Esophagus muscularis mucosa (tissue), 4 donors: ENCODE results near the gene NDUFA3. TPM values are rescaled to one million over a fixed set of nuclear protein-coding genes. Genes with fewer than 3 reads are reported as not detected.

ENCODE experiments used
- DNase-seq: peaks from one replicate; pipeline ENCODE4 v3.0.0-alpha.2; 2017; ENCODE audit errors: extremely low spot score
- H3K27ac ChIP-seq, 4 donors: fragments of 200-600 bp; sonication (generic); replicated peaks in 1 of 4; 1 replicate in 3 of 4; 2 replicates in 1 of 4; pipeline ENCODE4 v1.5.1; 2016 to 2019; ENCODE audit warnings: mild to moderate bottlenecking in 1 of 4
- H3K27me3 ChIP-seq, 4 donors: fragments of 200-600 bp; sonication (generic); one replicate each; pipeline versions ENCODE4 v1.5.1 to v1.6.0; 2016 to 2019
- H3K36me3 ChIP-seq, 4 donors: fragments of 200-600 bp; sonication (generic); one replicate each; pipeline ENCODE4 v1.5.1; 2016 to 2019
- H3K4me1 ChIP-seq, 4 donors: fragments of 200-600 bp; sonication (generic); one replicate each; pipeline ENCODE4 v1.5.1; 2016 to 2019
- H3K4me3 ChIP-seq, 4 donors: fragments of 200-600 bp; sonication (generic); 1 replicate in 2 of 4; 2 replicates in 2 of 4; pipeline ENCODE4 v1.5.1; 2016 to 2019; ENCODE audit warnings: mild to moderate bottlenecking in 4 of 4, moderate library complexity in 1 of 4
- H3K9me3 ChIP-seq, 4 donors: fragments of 200-600 bp; sonication (generic); 1 replicate in 3 of 4; 2 replicates in 1 of 4; pipeline ENCODE4 v1.5.1; 2016 to 2019
- EP300 ChIP-seq: sonication (generic); formaldehyde crosslinking; IDR thresholded peaks from one replicate; pipeline ENCODE4 v1.6.1; 2017; ENCODE audit warnings: antibody characterized with exemption
- POLR2A ChIP-seq: fragments of 450-650 bp; IDR thresholded peaks from one replicate; pipeline ENCODE4 v1.6.1; 2017; ENCODE audit warnings: antibody characterized with exemption, moderate library complexity, mild to moderate bottlenecking, low read depth
- POLR2AphosphoS5 ChIP-seq, 2 donors: sonication (generic); formaldehyde crosslinking; IDR thresholded peaks; one replicate each; pipeline ENCODE4 v1.6.1; 2017; ENCODE audit warnings: antibody characterized with exemption in 2 of 2
- WGBS: methylation state at CpG from one replicate; pipeline ENCODE4 v1.1.5; 2018; 5-methylcytosine and 5-hydroxymethylcytosine counted together
- intact Hi-C: fragments of 100-400 bp; cut with DNase I; formaldehyde crosslinking; loops from one replicate; pipeline ENCODE4 v1.15.1; 2023
- total RNA-seq, 4 donors: library from RNA; depleted of rRNA; stranded (reverse); fragments of >200 nt; gene quantifications; one replicate each; pipeline versions ENCODE4 v1.1.0 to v1.2.1, GENCODE V29; 2016
- TF ChIP-seq, protein P1 (sequence below), 3 experiments: fragments of 200-600 bp in 2 of 3; fragments of 450-650 bp in 1 of 3; sonication (generic) in 2 of 3; IDR thresholded peaks; one replicate each; pipeline ENCODE4 v1.5.1; 2017 to 2019; ENCODE audit warnings: antibody characterized with exemption in 3 of 3, mild to moderate bottlenecking in 2 of 3, moderate library complexity in 1 of 3

Gene NDUFA3
- total RNA-seq, 4 donors from 2014 or later, result 9.1 to 50.9 (median 26.4) TPM

DNA sequence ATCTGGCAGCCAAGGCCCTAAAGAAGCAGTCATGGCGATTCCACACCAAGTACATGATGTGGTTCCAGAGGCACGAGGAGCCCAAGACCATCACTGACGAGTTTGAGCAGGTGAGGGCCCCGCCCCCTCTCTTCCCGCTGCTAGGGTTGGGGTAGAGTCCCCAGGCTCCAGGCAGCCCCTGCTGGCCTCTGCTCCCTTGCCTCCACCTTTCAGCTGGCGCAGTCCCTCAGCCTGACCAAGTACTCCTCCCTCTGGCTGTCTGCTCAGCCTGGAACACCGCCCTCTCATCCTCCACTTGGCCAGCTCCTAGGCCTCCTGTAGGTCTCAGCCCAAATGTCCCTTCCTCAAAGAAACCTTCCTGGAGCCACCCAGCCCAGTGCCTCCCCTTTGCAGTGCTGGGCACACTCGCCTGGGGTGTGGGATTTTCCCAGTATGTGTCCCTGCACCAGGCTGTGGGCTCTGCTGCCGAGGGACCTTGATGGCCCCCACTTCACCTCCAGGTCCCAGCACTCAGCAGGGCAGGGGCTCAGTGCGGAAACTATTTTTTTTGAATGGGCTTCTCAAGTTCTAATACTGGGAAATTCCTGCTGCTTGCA, 51.2 kb downstream of the NDUFA3 start:
- intact Hi-C loops, result no loop called here
- H3K27ac ChIP-seq, result peak overlapping the region in 3 of 4 donors; percentile 15 to 45 (median 25)
- DNase-seq, result no peak

DNA sequence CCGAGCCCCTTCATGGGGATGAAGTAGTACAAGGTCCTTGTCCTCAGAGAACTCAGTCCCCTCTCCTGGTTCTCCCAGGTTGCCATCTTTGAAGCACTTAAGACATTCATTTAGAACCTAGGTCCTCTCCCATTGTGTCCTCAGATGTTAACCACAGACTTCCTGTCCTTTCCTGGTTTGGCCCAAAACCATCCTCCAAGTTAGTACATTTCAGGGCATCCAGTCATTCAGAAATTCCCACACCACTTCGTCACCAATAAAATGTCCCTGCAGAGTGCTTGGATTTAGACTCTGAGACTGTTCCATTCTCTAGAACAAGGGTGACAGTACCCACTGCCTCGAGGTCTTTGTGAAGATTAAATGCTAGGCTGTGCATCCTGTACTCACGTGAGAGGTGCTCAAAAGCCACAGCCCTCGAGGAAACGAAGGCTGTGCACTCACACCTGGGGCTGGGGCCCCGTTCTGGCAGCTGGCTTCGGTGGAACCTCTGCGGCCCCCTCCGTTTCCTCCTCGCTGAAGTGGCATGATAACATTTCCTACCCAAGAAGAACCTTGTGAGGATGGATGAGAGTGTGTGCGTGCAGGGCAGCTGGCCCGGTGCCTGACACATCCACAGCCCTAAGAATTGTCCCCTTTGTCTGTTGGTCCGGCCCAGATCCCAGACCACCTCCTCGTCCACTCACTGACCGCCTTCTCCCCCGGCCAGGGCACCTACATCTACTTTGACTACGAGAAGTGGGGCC, 52.1 kb downstream of the NDUFA3 start:
- Histone ChIP-seq H3K27ac (no peak overlapping the region), H3K4me3 (no peak overlapping the region), H3K4me1 (peaks cover 11 to 32% (median 26%) of the 10 kb centered on the region in 4 donors), H3K27me3 (no peaks in the 10 kb centered on the region), H3K9me3 (no peaks in the 10 kb centered on the region), H3K36me3 (peaks cover 77 to 86% (median 85%) of the 10 kb centered on the region in 4 donors)
- WGBS, result 68% methylated on average over 18 of the region's 18 CpGs
- DNase-seq, result no peak
- TF ChIP-seq POLR2AphosphoS5 (IDR thresholded peaks at IDR 0.05), result no peak
- TF ChIP-seq, protein P1, sequence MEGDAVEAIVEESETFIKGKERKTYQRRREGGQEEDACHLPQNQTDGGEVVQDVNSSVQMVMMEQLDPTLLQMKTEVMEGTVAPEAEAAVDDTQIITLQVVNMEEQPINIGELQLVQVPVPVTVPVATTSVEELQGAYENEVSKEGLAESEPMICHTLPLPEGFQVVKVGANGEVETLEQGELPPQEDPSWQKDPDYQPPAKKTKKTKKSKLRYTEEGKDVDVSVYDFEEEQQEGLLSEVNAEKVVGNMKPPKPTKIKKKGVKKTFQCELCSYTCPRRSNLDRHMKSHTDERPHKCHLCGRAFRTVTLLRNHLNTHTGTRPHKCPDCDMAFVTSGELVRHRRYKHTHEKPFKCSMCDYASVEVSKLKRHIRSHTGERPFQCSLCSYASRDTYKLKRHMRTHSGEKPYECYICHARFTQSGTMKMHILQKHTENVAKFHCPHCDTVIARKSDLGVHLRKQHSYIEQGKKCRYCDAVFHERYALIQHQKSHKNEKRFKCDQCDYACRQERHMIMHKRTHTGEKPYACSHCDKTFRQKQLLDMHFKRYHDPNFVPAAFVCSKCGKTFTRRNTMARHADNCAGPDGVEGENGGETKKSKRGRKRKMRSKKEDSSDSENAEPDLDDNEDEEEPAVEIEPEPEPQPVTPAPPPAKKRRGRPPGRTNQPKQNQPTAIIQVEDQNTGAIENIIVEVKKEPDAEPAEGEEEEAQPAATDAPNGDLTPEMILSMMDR (IDR thresholded peaks at IDR 0.05), result no peak
- intact Hi-C loops, result no loop called here

More for the DNA sequence above, 51.2 kb downstream of the NDUFA3 start:
- Histone ChIP-seq H3K36me3 (peaks cover 86 to 96% (median 94%) of the 10 kb centered on the region in 4 donors), H3K4me1 (peaks cover 9 to 27% (median 23%) of the 10 kb centered on the region in 4 donors), H3K27me3 (no peaks in the 10 kb centered on the region), H3K4me3 (no peak overlapping the region), H3K9me3 (no peaks in the 10 kb centered on the region)
- WGBS, result 70% methylated on average over 8 of the region's 10 CpGs
- TF ChIP-seq EP300, result no peak
- TF ChIP-seq POLR2AphosphoS5 (IDR thresholded peaks at IDR 0.05), result no peak
- TF ChIP-seq POLR2A, result no peak
- TF ChIP-seq, protein P1 (IDR thresholded peaks at IDR 0.05), result no peak

DNA sequence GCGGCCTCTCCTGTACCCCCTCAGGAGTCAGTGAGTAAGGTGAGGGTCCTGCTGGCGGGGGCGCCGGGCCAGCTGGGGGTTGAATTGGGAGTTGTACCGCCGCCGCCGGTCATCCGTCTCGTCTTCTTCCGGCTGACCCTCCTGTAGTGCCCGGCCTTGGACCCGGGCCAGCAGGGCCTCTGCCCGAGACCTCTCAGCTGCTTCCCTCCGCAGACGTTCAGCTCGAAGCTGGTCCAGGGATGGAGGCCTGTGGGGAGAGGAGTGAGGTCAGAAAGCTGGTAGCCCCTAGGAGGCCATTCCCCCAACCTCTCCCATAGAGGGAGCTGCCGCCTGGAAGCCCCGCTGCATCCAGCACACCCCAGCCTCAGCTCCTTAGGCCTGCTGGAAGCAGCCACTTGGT, 53.0 kb downstream of the NDUFA3 start:
- H3K9me3 ChIP-seq, result no peaks in the 10 kb centered on the region
- H3K27ac ChIP-seq, result no peak overlapping the region
- H3K4me3 ChIP-seq, result no peak overlapping the region
- peak in 1 of 2 donors; percentile 19 for TF ChIP-seq POLR2AphosphoS5 (IDR thresholded peaks at IDR 0.05)
- TF ChIP-seq, protein P1 (IDR thresholded peaks at IDR 0.05), result no peak
- WGBS, result 69% methylated on average over 12 of the region's 19 CpGs
- no peaks in the 10 kb centered on the region for H3K27me3 ChIP-seq
- intact Hi-C loops, result no loop called here
- peaks cover 68 to 77% (median 76%) of the 10 kb centered on the region in 4 donors for H3K36me3 ChIP-seq
- H3K4me1 ChIP-seq, result peaks cover 17 to 39% (median 33%) of the 10 kb centered on the region in 4 donors
- DNase-seq, result no peak

DNA sequence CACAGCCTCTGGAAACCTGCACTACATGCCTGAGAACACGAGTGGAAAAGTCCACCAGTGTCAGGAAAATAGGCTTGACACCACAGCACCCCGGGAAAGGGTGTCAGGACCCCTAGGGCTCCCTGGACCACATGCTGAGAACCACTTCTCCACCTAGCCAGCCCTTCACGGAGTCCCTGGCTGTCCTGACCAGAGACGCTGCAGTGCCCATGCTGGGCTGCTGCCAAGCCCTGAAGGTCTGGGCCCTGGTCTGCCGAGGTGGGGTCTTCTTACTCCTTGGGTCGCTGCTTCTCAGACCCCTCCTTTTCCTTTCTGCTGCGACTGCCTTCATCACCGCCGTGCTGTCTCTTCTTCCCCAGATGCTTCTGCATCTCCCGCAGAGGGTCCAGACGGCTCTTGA, 53.8 kb downstream of the NDUFA3 start:
- intact Hi-C loops, result no loop called here

More for the DNA sequence above, 53.8 kb downstream of the NDUFA3 start:
- Histone ChIP-seq H3K4me3 (no peak overlapping the region), H3K36me3 (peaks cover 66 to 69% (median 68%) of the 10 kb centered on the region in 4 donors), H3K9me3 (no peaks in the 10 kb centered on the region), H3K4me1 (peaks cover 22 to 47% (median 41%) of the 10 kb centered on the region in 4 donors), H3K27me3 (no peaks in the 10 kb centered on the region), H3K27ac (no peak overlapping the region)
- TF ChIP-seq EP300, result no peak
- TF ChIP-seq, protein P1 (IDR thresholded peaks at IDR 0.05), result no peak
- no peak for TF ChIP-seq POLR2AphosphoS5 (IDR thresholded peaks at IDR 0.05)
- no peak for TF ChIP-seq POLR2A
- DNase-seq, result no peak
- WGBS, result 73% methylated on average over 11 of the region's 11 CpGs
